DOHH2 (cell line): ENCODE results near the gene RSPH6A.

Experiments
- EZH2phosphoT487 ChIP-seq: fragments of 200-600 bp; sonication (generic); IDR thresholded peaks from 2 replicates; pipeline ENCODE4 v1.6.1; 2017; ENCODE audit warnings: borderline replicate concordance, mild to moderate bottlenecking, antibody characterized with exemption, low read length, moderate library complexity, mixed read lengths
- TF ChIP-seq, protein P1 (sequence below): fragments of 200-600 bp; sonication (generic); IDR thresholded peaks from one replicate; pipeline ENCODE4 v1.5.1; 2014; ENCODE audit warnings: antibody characterized with exemption, mild to moderate bottlenecking, low read depth, low read length; ENCODE audit not compliant: poor library complexity, severe bottlenecking

DNA sequence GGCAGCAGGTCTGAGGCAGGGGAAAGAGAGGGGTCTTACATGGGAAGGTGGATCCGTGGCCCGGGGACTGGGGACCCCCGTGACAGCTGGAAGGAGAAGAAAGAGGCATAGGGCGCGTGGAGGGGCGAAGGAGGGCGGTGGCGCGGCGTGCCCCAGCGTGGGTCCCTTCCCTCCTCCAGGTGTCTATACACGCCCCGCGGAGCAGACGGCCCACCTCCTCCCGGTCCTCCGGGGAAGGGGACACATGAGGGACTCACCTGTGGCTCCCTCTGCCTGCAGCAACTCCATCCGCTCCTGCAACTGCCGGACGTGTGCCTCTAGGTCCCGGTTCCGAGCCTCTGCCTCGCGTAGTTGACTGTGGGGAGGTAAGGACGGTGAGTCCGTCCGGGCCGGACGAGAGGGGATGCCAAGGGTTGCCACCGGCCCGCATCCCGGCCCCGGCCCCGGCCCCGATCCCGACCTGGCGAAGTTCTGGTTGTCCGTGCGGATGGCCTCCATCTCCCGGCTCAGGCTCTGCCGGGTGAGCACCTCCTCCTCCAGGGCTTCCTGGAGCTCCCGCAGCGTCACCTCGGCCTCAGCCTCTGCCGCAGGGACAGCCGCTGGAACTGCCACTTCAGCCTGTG is 43.7 kb downstream of the RSPH6A start:
- TF ChIP-seq, protein P1, sequence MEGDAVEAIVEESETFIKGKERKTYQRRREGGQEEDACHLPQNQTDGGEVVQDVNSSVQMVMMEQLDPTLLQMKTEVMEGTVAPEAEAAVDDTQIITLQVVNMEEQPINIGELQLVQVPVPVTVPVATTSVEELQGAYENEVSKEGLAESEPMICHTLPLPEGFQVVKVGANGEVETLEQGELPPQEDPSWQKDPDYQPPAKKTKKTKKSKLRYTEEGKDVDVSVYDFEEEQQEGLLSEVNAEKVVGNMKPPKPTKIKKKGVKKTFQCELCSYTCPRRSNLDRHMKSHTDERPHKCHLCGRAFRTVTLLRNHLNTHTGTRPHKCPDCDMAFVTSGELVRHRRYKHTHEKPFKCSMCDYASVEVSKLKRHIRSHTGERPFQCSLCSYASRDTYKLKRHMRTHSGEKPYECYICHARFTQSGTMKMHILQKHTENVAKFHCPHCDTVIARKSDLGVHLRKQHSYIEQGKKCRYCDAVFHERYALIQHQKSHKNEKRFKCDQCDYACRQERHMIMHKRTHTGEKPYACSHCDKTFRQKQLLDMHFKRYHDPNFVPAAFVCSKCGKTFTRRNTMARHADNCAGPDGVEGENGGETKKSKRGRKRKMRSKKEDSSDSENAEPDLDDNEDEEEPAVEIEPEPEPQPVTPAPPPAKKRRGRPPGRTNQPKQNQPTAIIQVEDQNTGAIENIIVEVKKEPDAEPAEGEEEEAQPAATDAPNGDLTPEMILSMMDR = no peak
- no peak for TF ChIP-seq EZH2phosphoT487
